ENCODE data around the gene LIN7B. TPM values are rescaled to one million over a fixed set of nuclear protein-coding genes. Genes with fewer than 3 reads are reported as not detected.

Gene LIN7B
- total RNA-seq, 2 experiments from 2014 or later, result 3.6 to 5.5 TPM

DNA sequence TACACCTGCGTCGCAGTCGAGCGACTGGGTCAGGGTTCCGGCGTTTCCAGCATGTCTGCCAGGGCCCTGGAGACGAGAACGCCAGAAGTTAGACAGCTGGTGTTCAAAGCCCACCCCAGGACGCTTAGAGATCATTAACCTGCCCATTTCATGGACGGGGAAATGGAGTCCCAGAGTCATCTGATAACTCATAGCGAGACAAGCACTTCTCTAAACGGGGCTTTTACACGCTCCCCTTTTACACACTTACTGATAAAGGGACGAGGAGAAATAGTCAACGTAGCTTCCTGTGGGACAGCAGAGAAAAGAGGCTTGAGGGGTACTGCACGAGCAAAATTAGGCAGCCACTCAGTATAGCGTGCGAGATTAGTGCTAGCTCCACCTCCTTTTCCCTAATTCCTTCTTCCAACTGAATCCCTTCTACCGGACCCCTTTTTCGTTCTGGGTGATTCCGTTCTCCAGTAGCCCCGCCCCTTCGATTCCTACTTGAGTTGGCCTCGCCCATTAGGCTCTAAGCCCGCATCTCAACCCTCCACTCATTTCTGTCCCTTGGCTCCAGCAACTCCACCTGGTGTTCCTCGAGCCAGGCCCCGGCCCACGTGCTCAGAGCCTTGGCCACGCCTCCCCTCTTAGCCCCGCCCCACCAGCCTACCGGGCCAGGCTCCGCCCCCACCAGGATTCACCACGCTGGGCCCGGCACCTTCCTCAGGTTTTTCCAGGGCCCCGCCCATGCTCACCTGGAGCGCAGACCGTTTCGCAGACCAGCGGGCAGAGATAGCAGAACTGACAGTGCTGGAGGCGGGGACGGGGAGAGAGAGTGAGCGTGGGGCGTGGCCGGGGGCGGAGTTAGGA, 37.3 kb downstream of the LIN7B start:
- Histone ChIP-seq H3K9me2 (ENCODE audit: insufficient read depth, low read length) (no peaks in the 10 kb centered on the region), H3K4me3 (ENCODE audit: low read depth, low read length, poor library complexity, severe bottlenecking) (peak overlapping the region; percentile 83), H3K27ac (ENCODE audit: low read depth, low read length, poor library complexity, severe bottlenecking) (no peak overlapping the region), H3K9me3 (ENCODE audit: low read length) (no peaks in the 10 kb centered on the region), H4K20me1 (ENCODE audit: insufficient read depth, low read length) (no peaks in the 10 kb centered on the region), H3K36me3 (ENCODE audit: insufficient read depth, low read length) (no peaks in the 10 kb centered on the region), H3K79me2 (ENCODE audit: insufficient read depth, low read depth, low read length) (no peaks in the 10 kb centered on the region), H3K4me1 (ENCODE audit: insufficient read depth, low read length, poor library complexity, severe bottlenecking) (peaks cover 22% of the 10 kb centered on the region), H2AFZ (ENCODE audit: low read length) (no peak overlapping the region), H3K4me2 (ENCODE audit: low read length) (peak overlapping the region; percentile 85)
- TF ChIP-seq, protein P1, sequence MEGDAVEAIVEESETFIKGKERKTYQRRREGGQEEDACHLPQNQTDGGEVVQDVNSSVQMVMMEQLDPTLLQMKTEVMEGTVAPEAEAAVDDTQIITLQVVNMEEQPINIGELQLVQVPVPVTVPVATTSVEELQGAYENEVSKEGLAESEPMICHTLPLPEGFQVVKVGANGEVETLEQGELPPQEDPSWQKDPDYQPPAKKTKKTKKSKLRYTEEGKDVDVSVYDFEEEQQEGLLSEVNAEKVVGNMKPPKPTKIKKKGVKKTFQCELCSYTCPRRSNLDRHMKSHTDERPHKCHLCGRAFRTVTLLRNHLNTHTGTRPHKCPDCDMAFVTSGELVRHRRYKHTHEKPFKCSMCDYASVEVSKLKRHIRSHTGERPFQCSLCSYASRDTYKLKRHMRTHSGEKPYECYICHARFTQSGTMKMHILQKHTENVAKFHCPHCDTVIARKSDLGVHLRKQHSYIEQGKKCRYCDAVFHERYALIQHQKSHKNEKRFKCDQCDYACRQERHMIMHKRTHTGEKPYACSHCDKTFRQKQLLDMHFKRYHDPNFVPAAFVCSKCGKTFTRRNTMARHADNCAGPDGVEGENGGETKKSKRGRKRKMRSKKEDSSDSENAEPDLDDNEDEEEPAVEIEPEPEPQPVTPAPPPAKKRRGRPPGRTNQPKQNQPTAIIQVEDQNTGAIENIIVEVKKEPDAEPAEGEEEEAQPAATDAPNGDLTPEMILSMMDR (conservative IDR thresholded peaks at IDR 0.05; ENCODE audit: low read length), result no peak
- BruUV-seq (replicated peaks), result no TSS peak
- DNase-seq (ENCODE audit: low spot score), result peak; percentile 76
- ChIA-PET POLR2A (no interaction called here), CTCF (ENCODE audit: unreplicated experiment) (interaction anchor here (1.4 kb wide), 1 partner anchor 47 kb away, joined by 3 read pairs; no protein-coding TSS in a partner anchor)
- intact Hi-C loops (cut with micrococcal nuclease; ENCODE audit: unreplicated experiment), result no loop called here

DNA sequence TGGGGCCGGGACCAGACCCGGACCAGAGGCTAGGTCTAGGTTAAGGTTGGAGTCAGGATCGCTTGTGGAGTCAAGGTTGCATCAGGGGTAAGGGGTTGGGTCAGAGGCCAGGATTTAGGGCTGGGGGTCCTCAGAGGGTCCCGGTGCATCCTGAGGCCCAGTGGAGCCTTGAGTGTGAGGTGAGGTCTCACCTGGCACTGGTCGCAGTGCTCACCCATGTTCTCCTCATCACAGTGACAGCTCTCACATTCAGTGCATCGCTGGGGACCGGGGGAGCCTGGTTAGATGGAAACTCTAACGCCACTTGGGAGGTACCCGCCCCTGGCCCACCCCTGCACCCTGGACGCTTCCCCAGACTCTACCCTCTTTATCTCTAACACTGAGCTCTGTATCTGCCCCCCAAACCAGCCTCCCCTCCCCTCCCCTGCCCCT, 38.0 kb downstream of the LIN7B start:
- Histone ChIP-seq H3K36me3 (ENCODE audit: insufficient read depth, low read length) (no peaks in the 10 kb centered on the region), H3K9me3 (ENCODE audit: low read length) (no peaks in the 10 kb centered on the region), H4K20me1 (ENCODE audit: insufficient read depth, low read length) (no peaks in the 10 kb centered on the region), H3K4me2 (ENCODE audit: low read length) (peak overlapping the region; percentile 85), H3K9me2 (ENCODE audit: insufficient read depth, low read length) (no peaks in the 10 kb centered on the region), H2AFZ (ENCODE audit: low read length) (no peak overlapping the region), H3K79me2 (ENCODE audit: insufficient read depth, low read depth, low read length) (no peaks in the 10 kb centered on the region), H3K4me3 (ENCODE audit: low read depth, low read length, poor library complexity, severe bottlenecking) (peak overlapping the region; percentile 34), H3K4me1 (ENCODE audit: insufficient read depth, low read length, poor library complexity, severe bottlenecking) (peaks cover 22% of the 10 kb centered on the region), H3K27ac (ENCODE audit: low read depth, low read length, poor library complexity, severe bottlenecking) (no peak overlapping the region)
- ChIA-PET POLR2A (interaction anchor here (0.7 kb wide), 1 partner anchor 737 kb away, joined by 3 read pairs; no protein-coding TSS in a partner anchor), CTCF (ENCODE audit: unreplicated experiment) (no interaction called here)
- intact Hi-C loops (cut with micrococcal nuclease; ENCODE audit: unreplicated experiment), result no loop called here
- BruUV-seq (replicated peaks), result no TSS peak
- no peak for TF ChIP-seq EZH2phosphoT487 (IDR thresholded peaks at IDR 0.05; ENCODE audit: borderline replicate concordance, low read depth, low read length)
- TF ChIP-seq, protein P1 (conservative IDR thresholded peaks at IDR 0.05; ENCODE audit: low read length), result no peak
- no peak for DNase-seq (ENCODE audit: low spot score)
